GM18951 (cell line): Measurements from ENCODE around the gene SLC17A3.

Experiments
- POLR2A ChIP-seq: IDR thresholded peaks from 4 replicates; pipeline ENCODE4 v1.6.1; 2011; ENCODE audit warnings: mild to moderate bottlenecking; ENCODE audit not compliant: insufficient read length, insufficient read depth; ENCODE audit errors: extremely low read depth
- in situ Hi-C: fragments of 300-500 bp; cut with MboI; formaldehyde crosslinking; loops from one replicate; pipeline ENCODE4 v1.12.0; 2022; ENCODE audit warnings: low sequenced_read_pairs, mixed read lengths, inconsistent platforms; ENCODE audit not compliant: unreplicated experiment

Gene SLC17A3

DNA sequence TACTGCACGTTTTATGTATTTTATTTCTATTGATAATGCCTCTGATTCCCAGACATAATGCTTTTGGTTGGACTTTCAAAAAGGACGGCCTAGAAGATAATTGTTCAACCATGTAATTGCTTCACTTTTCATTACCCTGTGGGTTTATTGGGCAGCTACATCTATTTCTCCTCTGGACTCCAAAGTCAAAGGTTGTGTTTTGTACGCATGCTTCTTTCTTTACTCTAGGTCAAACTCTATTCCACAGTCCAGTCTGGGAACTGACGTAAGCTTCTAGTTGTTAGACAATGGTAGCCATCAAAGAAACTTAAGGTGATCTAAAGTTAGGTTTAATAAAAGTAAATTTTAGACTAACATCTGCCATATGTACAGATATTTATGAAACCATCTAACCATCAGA, 6.6 kb upstream of the SLC17A3 start:
- in situ Hi-C loops = no loop called here

DNA sequence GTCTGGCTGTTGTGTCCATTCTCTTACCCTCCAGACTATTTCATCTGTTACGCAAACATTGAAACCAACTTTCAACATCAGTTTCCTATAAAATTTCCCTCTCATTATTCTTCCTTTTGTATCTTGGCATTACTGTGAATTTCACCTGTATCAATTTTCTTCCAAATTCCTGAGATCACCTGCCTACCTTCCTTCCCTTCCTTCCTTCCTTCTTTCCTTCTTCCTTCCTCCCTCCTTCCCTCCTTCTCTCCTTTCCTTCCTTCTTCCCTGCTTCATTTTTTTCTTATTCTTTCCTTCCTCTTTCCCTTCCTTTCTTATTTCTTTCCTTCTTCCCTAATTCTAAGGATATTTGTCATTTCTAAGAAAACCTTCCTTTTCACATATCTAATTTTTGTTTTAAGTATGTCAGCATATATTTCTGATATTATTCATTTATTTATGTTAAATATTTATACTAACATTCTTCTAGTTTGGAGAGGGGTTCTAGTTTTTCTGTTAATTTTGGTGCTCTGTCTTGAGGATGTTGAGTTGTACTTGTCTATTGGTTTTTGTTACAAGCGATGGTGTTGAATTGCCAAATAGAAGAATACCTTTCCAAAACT, 4.8 kb upstream of the SLC17A3 start:
- in situ Hi-C loops = no loop called here
- no peak for TF ChIP-seq POLR2A

More for the DNA sequence above, 6.6 kb upstream of the SLC17A3 start:
- no peak for TF ChIP-seq POLR2A

DNA sequence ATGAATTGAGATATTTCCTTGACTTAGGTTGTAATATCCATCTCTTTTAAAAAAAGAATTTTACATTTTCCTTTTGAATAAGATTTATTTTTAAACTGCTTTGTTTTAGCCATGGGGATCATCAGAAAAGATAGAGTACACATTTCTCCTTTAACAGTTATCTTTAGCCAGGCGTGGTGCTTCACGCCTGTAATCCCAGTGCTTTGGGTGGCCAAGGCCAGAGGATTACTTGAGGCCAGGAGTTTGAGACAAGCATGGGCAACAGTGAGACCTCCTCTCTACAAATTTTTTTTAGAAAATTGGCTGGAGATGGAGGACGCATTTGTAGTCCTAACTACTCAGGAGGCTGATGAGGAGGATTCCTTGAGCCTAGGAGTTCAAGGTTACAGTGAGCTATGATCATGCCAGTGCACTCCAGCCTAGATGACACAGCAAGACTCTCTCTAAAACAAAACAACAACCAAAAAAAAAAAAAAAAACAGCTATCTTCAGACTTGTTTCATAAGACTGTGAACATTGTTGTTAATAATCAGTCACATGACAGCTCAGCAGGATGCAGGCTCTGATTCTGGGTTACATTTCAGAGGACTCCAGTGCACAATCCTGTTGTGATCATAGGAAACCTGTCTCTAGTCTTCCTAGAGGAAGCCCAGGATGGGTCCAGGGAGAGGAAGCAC, 2.0 kb upstream of the SLC17A3 start:
- in situ Hi-C loops = no loop called here
- no peak for TF ChIP-seq POLR2A

DNA sequence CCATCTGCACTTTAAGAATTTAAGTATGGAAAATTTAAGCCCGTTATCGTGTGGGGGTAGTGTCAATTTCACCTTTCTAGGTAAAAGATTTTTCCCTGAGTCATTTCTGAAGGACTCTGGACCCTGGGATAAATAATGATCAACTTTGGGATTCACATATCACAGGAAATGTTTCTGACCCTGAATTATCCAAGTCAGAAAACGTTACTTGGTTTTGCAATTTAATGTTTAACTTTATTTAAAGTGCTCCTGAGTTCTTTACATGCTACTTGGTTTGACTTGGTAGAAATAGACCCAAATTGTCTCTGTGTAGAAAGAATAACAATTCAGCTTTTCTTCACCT, 1.5 kb upstream of the SLC17A3 start:
- TF ChIP-seq POLR2A = no peak
- in situ Hi-C loops = no loop called here

DNA sequence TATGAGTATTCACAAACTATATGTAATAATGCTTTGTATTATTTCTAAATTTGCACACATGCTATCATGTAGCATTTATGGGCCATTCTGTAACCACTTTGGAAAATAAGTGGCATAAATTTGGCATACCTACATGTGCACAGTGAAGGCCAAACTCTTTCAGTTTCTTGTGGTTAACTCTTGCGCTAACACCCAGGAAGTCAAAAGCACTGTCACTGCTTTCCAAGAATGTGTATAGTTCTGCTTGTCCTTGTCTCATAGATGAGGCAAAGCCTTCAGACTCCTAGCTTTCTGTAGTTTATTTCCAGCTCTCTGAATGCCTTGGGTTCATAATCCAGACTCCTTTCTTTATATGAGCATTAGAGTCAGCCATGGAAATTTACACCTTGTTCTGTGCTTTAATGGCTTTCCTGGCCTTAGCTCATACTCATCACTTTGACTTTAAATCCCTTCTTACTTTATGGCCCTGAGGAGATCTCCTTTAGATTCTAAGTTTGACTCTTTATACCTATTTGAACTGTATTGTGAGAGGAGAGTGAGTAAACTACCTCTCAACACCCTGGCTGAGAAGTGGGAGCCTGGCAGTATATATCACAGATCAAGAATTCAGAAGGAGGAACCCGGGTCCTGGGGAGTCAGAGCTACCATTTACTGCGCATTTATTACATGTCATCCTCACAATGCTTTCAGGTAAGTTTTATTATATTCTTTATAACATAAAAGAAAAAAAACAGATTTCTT, 949 bp upstream of the SLC17A3 start:
- in situ Hi-C loops = no loop called here
- no peak for TF ChIP-seq POLR2A

DNA sequence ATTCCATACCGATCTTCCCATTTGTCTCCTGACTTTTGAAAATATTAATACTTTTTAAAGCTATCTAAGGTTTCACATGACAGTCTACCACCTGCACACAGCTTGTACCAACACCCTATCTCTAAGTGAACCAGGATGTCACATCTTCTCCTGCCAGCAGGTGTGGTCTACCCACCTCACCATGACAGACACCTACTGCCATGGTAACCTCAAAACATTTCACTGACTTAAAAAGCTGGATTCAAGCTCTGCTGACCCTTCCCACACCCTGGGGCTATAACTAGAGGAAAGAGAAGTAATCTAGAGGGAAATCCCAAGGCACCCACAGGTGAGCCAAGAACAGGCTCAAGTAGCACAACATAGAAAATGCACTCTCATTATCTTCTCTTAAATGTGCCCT, 1.2 kb downstream of the SLC17A3 start:
- in situ Hi-C loops = no loop called here
- no peak for TF ChIP-seq POLR2A

DNA sequence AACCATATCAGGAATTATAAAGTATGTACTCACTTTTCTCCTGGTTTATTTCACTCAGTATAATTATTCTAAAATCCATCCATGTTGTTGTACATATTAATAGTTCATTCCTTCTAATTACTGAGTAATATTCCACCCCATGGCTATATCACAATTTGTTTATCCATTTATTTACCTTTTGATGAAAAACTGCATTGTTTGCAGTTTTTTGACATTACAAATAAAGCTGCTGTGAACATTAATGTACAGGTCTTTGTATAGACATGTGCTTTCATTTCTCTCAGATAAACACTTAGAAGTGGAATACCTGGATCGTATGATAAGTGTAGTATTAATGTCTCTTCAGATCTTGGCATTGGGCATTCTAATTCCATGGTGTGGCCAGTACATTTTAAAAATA, 4.2 kb downstream of the SLC17A3 start:
- no peak for TF ChIP-seq POLR2A
- in situ Hi-C loops = no loop called here

DNA sequence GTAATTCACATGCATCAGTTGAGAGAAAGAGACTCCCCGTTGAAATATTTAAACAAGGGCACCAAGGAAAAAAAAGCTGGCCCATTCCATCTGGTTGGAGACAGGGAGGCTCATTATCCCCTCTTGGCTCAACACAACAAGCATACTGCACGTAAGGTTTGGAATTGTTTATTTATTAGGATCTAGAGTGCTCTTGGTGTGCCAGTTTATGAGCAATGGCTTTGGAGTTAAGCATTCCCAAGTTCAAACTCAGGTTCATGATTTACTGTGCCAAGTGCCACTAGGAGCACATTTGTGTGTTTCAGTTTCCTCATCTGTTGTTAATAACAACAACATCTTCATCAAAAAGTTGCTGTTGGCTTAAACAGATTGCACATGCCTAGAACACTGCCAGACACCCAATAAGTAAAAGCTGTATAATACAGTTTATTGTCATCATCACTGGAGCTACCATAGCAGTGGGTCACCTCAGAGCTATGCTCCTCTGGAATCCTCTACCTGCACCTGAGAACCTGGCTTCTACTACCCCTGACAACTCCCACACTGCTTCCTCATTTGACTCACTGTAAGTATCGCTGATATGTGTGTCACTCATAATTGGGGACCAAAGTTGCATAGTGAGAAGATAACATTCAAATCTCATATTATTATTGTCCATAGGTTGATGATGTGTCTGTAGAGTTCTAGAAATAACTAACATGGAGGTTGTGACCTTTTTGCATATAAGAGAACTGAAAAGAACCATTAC, 5.4 kb downstream of the SLC17A3 start:
- TF ChIP-seq POLR2A = no peak
- in situ Hi-C loops = no loop called here

DNA sequence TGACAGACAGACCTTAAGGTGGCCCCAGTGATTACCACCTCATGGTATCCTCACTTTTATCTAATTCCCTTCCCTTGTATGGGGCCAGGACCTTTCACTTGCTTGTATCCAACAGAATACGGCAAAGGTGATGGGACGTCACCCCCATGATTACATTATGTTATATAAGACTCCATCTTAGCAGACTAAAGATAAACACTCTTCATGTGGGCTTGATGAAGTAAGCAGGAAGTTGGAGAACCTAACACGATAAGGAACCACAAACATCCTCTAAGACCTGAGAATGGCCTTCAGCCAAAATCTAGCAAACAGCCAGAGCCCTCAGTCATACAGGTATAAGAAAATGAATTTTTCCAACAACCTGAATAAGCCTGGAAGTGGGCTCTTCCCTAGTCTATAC, 8.0 kb downstream of the SLC17A3 start:
- no peak for TF ChIP-seq POLR2A
- in situ Hi-C loops = no loop called here

DNA sequence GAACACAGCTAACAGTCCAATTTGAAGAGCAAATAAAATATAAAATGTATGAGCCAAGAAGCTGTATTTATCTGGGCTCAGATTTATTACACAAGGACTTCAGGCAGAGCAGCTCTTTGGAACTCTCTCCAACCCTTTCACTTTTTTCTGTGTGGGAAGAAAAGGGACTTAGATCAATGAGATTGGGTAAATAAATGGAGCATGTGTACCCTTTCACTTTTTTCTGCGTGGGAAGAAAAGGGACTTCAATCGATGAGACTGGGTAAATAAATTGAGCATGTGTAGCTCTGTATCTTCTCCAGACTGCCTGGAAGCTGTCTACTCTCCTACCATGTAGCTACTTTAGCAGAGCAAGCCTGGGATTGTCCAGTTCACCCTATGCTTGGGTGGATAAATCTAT, 10.7 kb downstream of the SLC17A3 start:
- no peak for TF ChIP-seq POLR2A
- in situ Hi-C loops = no loop called here

DNA sequence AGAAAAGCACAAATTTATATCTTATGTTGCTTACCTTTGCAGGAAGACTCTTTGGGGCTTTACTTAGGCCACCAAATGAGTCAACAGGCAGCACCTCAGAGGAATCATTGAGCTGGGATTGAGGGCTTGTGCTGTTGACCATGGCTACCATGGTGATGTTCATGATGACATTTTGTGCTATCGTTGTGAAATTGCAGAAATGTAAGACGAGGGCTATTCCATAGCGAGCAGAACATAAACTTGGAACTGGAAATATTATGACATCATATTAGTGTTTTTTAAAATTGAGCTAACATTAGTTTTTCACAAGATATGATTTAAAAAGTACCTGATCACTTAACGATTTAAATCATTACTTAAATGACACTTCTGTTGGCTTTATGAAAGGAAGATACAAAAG, 11.8 kb downstream of the SLC17A3 start:
- in situ Hi-C loops = no loop called here
- no peak for TF ChIP-seq POLR2A

DNA sequence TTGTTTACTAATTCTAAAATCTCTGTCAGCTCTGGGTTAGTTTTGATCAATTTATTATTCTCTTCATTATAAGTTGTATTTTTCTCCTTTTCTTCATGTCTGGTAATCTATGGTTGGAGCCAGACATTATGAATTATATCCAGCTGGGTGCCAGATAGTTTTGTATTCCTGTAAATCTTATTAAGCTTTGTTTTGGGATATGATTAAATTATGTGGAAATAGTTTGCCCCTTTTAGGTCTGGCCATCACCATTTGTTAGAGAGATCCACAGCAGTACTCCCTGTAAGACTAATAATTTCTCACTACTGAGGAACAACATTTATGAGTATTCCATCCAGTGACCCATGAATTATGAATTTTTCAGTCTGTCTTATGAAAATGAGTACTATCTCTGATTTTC, 21.3 kb downstream of the SLC17A3 start:
- TF ChIP-seq POLR2A = no peak
- in situ Hi-C loops = no loop called here

DNA sequence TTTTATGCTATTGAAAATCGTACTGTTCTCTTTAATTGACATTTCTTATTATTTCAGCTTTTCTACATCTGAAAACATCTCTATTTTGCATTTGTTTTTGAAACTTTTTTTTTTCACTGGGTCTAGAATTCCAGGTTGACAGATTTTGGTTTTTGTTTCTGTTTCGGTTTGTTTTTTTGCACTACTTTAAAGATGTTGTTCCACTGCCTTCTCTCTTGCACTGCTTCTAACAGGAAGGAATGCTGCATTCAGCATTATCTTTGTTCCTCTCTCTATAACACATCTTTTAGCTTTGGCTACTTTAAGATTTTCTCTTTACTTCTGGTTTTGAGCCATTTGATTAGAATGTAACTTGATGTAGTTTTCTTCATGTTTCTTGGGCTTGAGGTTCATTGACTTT, 22.1 kb downstream of the SLC17A3 start:
- in situ Hi-C loops = no loop called here
- no peak for TF ChIP-seq POLR2A
